ENCODE measurements around the gene SHISAL1.

GRCh38 chr22:44204739-44205515 is 107.8 kb downstream of the SHISAL1 start:
- TF ChIP-seq POLR2A (IDR thresholded peaks at IDR 0.05) (no peak), EP300 (IDR thresholded peaks at IDR 0.05) (no peak)
- TF ChIP-seq, protein P1, sequence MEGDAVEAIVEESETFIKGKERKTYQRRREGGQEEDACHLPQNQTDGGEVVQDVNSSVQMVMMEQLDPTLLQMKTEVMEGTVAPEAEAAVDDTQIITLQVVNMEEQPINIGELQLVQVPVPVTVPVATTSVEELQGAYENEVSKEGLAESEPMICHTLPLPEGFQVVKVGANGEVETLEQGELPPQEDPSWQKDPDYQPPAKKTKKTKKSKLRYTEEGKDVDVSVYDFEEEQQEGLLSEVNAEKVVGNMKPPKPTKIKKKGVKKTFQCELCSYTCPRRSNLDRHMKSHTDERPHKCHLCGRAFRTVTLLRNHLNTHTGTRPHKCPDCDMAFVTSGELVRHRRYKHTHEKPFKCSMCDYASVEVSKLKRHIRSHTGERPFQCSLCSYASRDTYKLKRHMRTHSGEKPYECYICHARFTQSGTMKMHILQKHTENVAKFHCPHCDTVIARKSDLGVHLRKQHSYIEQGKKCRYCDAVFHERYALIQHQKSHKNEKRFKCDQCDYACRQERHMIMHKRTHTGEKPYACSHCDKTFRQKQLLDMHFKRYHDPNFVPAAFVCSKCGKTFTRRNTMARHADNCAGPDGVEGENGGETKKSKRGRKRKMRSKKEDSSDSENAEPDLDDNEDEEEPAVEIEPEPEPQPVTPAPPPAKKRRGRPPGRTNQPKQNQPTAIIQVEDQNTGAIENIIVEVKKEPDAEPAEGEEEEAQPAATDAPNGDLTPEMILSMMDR (IDR thresholded peaks at IDR 0.05), result no peak

All from ovary (tissue), 3 donors.